GM19023 (cell line): ENCODE measurements around the gene CRYZL1.
"Not testable (repeated sequence)": the region's sequence is repeated elsewhere in the genome, so short reads cannot be mapped to it uniquely, and the experiment has no call there.

ENCODE experiments used
- ATAC-seq: cut with Tn5 transposase; IDR thresholded peaks from one replicate; pipeline ENCODE4 v1.9.1; 2021; ENCODE audit warnings: mild to moderate bottlenecking, moderate library complexity; ENCODE audit not compliant: unreplicated experiment

CRYZL1 gene

GRCh38 chr21:33640697-33641351 lies 717 bp downstream of the CRYZL1 start:
- ATAC-seq = no peak

GRCh38 chr21:33634254-33634653 lies 7.3 kb downstream of the CRYZL1 start:
- no peak for ATAC-seq

- not testable (repeated sequence) for ATAC-seq
These were observed 15.4 kb downstream of the CRYZL1 start for GRCh38 chr21:33626151-33626550.

GRCh38 chr21:33622253-33622652 lies 19.3 kb downstream of the CRYZL1 start:
- no peak for ATAC-seq

- no peak for ATAC-seq
These were observed 21.8 kb downstream of the CRYZL1 start for GRCh38 chr21:33619726-33620125.

GRCh38 chr21:33618407-33618806 lies 23.1 kb downstream of the CRYZL1 start:
- no peak for ATAC-seq

GRCh38 chr21:33617565-33617964 lies 24.0 kb downstream of the CRYZL1 start:
- ATAC-seq = not testable (repeated sequence)

- ATAC-seq = no peak
These were observed 30.4 kb downstream of the CRYZL1 start for GRCh38 chr21:33611006-33611744.

- ATAC-seq = no peak
These were observed 33.0 kb downstream of the CRYZL1 start for GRCh38 chr21:33608559-33608958.

GRCh38 chr21:33598051-33598450 lies 43.5 kb downstream of the CRYZL1 start:
- no peak for ATAC-seq

GRCh38 chr21:33588485-33589335 lies 52.8 kb downstream of the CRYZL1 start, which contains the start of gene DONSON:
Gene DONSON (minus strand): TSS chr21:33588684. CDS start chr21:33588641, 43 bp downstream.
- ATAC-seq = peak; percentile 92

- ATAC-seq = peak; percentile 43
These were observed 53.6 kb downstream of the CRYZL1 start for GRCh38 chr21:33587792-33588484.

- ATAC-seq = no peak
These were observed 54.6 kb downstream of the CRYZL1 start for GRCh38 chr21:33586927-33587326.

- ATAC-seq = no peak
These were observed 57.1 kb downstream of the CRYZL1 start for GRCh38 chr21:33584455-33584854.

GRCh38 chr21:33578959-33579542 lies 62.5 kb downstream of the CRYZL1 start:
- no peak for ATAC-seq

GRCh38 chr21:33578214-33578613 lies 63.3 kb downstream of the CRYZL1 start:
- ATAC-seq = no peak

GRCh38 chr21:33576741-33577141 lies 64.8 kb downstream of the CRYZL1 start:
- not testable (repeated sequence) for ATAC-seq

GRCh38 chr21:33572350-33572749 lies 69.2 kb downstream of the CRYZL1 start:
- no peak for ATAC-seq

- ATAC-seq = no peak
These were observed 71.5 kb downstream of the CRYZL1 start for GRCh38 chr21:33569991-33570390.

- ATAC-seq = no peak
These were observed 73.1 kb downstream of the CRYZL1 start for GRCh38 chr21:33568448-33568847.
